ENCODE data around the gene PIPOX.

GRCh38 chr17:29059281-29059680 lies 16.3 kb downstream of the PIPOX start:
- TF ChIP-seq CTCF (IDR thresholded peaks at IDR 0.05) (no peak), POLR2AphosphoS5 (IDR thresholded peaks at IDR 0.05) (no peak), POLR2A (IDR thresholded peaks at IDR 0.05) (no peak)
